SHP77 (cell line): ENCODE measurements around the gene GARRE1.

ENCODE experiments used
- DNase-seq, 2 experiments: peaks; one replicate each; lab custom pipeline; 2025; lab: John Stamatoyannopoulos, UW

GARRE1 gene

DNA sequence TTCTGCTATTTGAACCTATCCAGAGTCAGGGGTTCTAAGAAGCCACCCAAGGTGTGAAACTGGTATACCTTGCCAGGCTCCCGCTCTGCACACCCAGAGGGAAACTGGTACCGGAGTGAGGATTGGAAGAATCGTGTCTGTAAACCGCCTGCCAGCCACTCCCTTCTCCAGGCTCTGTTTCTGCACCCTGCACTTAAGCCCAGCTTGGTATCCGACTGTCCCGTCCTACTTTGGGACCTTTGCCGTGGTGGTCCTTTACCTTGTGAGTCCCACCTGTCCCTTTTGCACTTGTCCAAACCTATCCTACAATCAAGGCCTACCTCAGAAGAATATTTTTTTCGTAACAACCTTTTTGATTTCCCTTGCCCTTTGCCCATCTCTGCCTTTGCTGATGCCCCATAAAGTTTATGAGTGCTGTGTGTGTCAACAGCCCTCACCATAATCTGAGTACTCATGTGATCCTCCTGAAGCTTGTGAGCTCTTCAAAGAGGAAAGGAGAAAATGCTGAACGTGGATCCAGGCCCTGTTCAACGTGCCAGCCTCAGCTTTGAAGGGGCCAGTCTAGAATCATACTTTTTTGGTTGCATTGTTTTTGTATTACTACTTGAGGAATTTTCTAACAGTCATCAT lies 44.7 kb downstream of the GARRE1 start:
- DNase-seq = no peak

GRCh38 chr19:34299576-34299975 lies 45.2 kb downstream of the GARRE1 start:
- no peak for DNase-seq

DNA sequence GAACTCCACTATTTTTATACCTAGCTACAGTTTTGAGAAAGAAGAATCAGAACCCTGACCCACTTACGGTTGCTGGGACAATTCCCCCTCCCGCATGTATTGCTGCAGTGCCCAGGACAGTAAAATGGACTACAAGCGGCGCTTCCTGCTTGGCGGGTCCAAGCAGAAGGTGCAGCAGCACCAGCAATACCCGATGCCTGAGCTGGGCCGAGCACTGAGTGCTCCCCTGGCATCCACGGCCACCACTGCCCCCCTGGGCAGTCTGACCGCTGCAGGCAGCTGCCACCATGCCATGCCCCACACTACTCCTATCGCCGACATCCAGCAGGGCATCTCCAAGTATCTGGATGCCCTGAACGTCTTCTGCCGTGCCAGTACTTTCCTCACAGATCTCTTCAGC lies 46.0 kb downstream of the GARRE1 start:
- no peak for DNase-seq

DNA sequence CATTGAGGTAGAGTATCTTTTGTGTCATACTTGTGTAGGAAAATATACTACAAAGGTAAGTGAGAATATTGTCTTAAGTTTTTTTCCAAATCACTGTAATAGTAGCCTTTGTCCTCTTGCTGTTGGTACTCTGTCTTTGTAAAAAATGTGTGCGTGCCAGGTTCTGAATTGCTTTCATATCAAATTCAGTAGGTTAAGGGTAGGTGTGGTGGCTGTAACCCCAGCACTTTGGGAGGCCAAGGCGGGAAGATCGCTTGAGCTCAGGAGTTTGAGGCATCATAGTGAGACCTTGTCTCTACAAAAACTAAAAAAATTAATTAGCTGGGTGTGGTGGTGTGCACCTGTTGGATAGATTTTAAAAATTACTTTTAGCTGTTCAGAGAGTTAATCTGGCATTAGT lies 46.6 kb downstream of the GARRE1 start:
- no peak for DNase-seq
